DOHH2 (cell line): ENCODE data around the gene ADAM8.

Source experiments
- H3F3A ChIP-seq: fragments of 200-600 bp; sonication (generic), shearing (Covaris generic); 2 replicates; pipeline ENCODE4 v1.6.0; 2016; ENCODE audit warnings: antibody characterized with exemption, mild to moderate bottlenecking; ENCODE audit not compliant: control insufficient read depth, insufficient read depth
- H3K27ac ChIP-seq: fragments of 200-600 bp; sonication (generic); 2 replicates; pipeline ENCODE4 v1.5.1; 2014; ENCODE audit warnings: low read depth, mild to moderate bottlenecking, low read length, moderate library complexity
- H3K27me3 ChIP-seq: fragments of 200-600 bp; sonication (generic); 2 replicates; pipeline ENCODE4 v1.6.1; 2014; ENCODE audit warnings: mild to moderate bottlenecking, low read length, mixed read lengths; ENCODE audit not compliant: control insufficient read depth
- H3K36me3 ChIP-seq: fragments of 200-600 bp; sonication (generic); 2 replicates; pipeline ENCODE4 v1.6.1; 2014; ENCODE audit warnings: mild to moderate bottlenecking, low read length, moderate library complexity, mixed read lengths; ENCODE audit not compliant: control insufficient read depth
- H3K4me1 ChIP-seq: fragments of 200-600 bp; sonication (generic); 2 replicates; pipeline ENCODE4 v1.6.1; 2014; ENCODE audit warnings: mild to moderate bottlenecking, low read length, mixed read lengths; ENCODE audit not compliant: control insufficient read depth
- H3K4me2 ChIP-seq: fragments of 200-600 bp; sonication (generic); 2 replicates; pipeline ENCODE4 v1.6.0; 2014; ENCODE audit warnings: mild to moderate bottlenecking, low read length, moderate library complexity
- H3K4me3 ChIP-seq: fragments of 200-600 bp; sonication (generic); 2 replicates; pipeline ENCODE4 v1.5.1; 2014; ENCODE audit warnings: mild to moderate bottlenecking, low read length, mixed read lengths
- H3K79me2 ChIP-seq: fragments of 200-600 bp; sonication (generic); 2 replicates; pipeline ENCODE4 v1.6.1; 2014; ENCODE audit warnings: mild to moderate bottlenecking, low read length, mixed read lengths; ENCODE audit not compliant: control insufficient read depth
- H3K9me2 ChIP-seq: fragments of 200-600 bp; sonication (generic); replicated peaks from 2 replicates; pipeline ENCODE4 v1.6.1; 2014; ENCODE audit warnings: mild to moderate bottlenecking, low read length, mixed read lengths; ENCODE audit not compliant: control insufficient read depth
- H3K9me3 ChIP-seq: fragments of 200-600 bp; sonication (generic); 2 replicates; pipeline ENCODE4 v1.6.1; 2014; ENCODE audit warnings: antibody characterized with exemption, low read length, mixed read lengths; ENCODE audit not compliant: control insufficient read depth, insufficient read depth
- H4K20me1 ChIP-seq: fragments of 200-600 bp; sonication (generic); 2 replicates; pipeline ENCODE4 v1.6.0; 2014; ENCODE audit warnings: low read depth, mild to moderate bottlenecking, antibody characterized with exemption, low read length, moderate library complexity; ENCODE audit not compliant: control insufficient read depth, insufficient read depth
- CTCF ChIP-seq: fragments of 200-600 bp; sonication (generic); IDR thresholded peaks from one replicate; pipeline ENCODE4 v1.5.1; 2014; ENCODE audit warnings: antibody characterized with exemption, mild to moderate bottlenecking, low read depth, low read length; ENCODE audit not compliant: poor library complexity, severe bottlenecking
- EZH2phosphoT487 ChIP-seq: fragments of 200-600 bp; sonication (generic); IDR thresholded peaks from 2 replicates; pipeline ENCODE4 v1.6.1; 2017; ENCODE audit warnings: borderline replicate concordance, mild to moderate bottlenecking, antibody characterized with exemption, low read length, moderate library complexity, mixed read lengths

The ADAM8 gene

GRCh38 chr10:133282846-133283390 is 6.2 kb upstream of the ADAM8 start:
- Histone ChIP-seq H3K4me3 (no peak overlapping the region), H3F3A (no peaks in the 10 kb centered on the region), H3K4me2 (no peak overlapping the region), H3K9me2 (no peaks in the 10 kb centered on the region), H3K4me1 (peaks cover 10% of the 10 kb centered on the region), H3K27me3 (no peaks in the 10 kb centered on the region), H4K20me1 (no peaks in the 10 kb centered on the region), H3K9me3 (no peaks in the 10 kb centered on the region), H3K36me3 (peaks cover 34% of the 10 kb centered on the region), H3K79me2 (no peaks in the 10 kb centered on the region), H3K27ac (no peak overlapping the region)
- TF ChIP-seq CTCF (no peak), EZH2phosphoT487 (no peak)

GRCh38 chr10:133281628-133282372 is 5.1 kb upstream of the ADAM8 start:
- Histone ChIP-seq H3K27me3 (no peaks in the 10 kb centered on the region), H4K20me1 (no peaks in the 10 kb centered on the region), H3K9me2 (no peaks in the 10 kb centered on the region), H3K79me2 (no peaks in the 10 kb centered on the region), H3K4me3 (no peak overlapping the region), H3K36me3 (peaks cover 34% of the 10 kb centered on the region), H3K4me2 (no peak overlapping the region), H3K9me3 (no peaks in the 10 kb centered on the region), H3K27ac (no peak overlapping the region), H3F3A (no peaks in the 10 kb centered on the region), H3K4me1 (peaks cover 14% of the 10 kb centered on the region)
- TF ChIP-seq EZH2phosphoT487 (no peak), CTCF (no peak)

GRCh38 chr10:133281084-133281483 is 4.4 kb upstream of the ADAM8 start:
- no peak overlapping the region for H3K4me2 ChIP-seq
- H3K4me1 ChIP-seq, result peaks cover 21% of the 10 kb centered on the region
- H3F3A ChIP-seq, result no peaks in the 10 kb centered on the region
- H3K27ac ChIP-seq, result no peak overlapping the region
- H3K4me3 ChIP-seq, result no peak overlapping the region
- peaks cover 5% of the 10 kb centered on the region for H3K27me3 ChIP-seq
- no peaks in the 10 kb centered on the region for H4K20me1 ChIP-seq
- H3K9me3 ChIP-seq, result no peaks in the 10 kb centered on the region
- H3K36me3 ChIP-seq, result peaks cover 32% of the 10 kb centered on the region
- TF ChIP-seq EZH2phosphoT487, result no peak
- no peak for TF ChIP-seq CTCF
- H3K79me2 ChIP-seq, result no peaks in the 10 kb centered on the region
- no peaks in the 10 kb centered on the region for H3K9me2 ChIP-seq
